Globus pallidus (tissue), 1 donor: Measurements from ENCODE around the gene SAPCD2.
A peak's percentile ranks its signal among the peaks of the same experiment; 100 is the strongest.
"Not testable (repeated sequence)": the region's sequence is repeated elsewhere in the genome, so short reads cannot be mapped to it uniquely, and the experiment has no call there.

Source experiments
- DNase-seq: peaks from one replicate; pipeline ENCODE4 v3.0.0-alpha.2; 2015; ENCODE audit warnings: low spot score

Gene SAPCD2

DNA sequence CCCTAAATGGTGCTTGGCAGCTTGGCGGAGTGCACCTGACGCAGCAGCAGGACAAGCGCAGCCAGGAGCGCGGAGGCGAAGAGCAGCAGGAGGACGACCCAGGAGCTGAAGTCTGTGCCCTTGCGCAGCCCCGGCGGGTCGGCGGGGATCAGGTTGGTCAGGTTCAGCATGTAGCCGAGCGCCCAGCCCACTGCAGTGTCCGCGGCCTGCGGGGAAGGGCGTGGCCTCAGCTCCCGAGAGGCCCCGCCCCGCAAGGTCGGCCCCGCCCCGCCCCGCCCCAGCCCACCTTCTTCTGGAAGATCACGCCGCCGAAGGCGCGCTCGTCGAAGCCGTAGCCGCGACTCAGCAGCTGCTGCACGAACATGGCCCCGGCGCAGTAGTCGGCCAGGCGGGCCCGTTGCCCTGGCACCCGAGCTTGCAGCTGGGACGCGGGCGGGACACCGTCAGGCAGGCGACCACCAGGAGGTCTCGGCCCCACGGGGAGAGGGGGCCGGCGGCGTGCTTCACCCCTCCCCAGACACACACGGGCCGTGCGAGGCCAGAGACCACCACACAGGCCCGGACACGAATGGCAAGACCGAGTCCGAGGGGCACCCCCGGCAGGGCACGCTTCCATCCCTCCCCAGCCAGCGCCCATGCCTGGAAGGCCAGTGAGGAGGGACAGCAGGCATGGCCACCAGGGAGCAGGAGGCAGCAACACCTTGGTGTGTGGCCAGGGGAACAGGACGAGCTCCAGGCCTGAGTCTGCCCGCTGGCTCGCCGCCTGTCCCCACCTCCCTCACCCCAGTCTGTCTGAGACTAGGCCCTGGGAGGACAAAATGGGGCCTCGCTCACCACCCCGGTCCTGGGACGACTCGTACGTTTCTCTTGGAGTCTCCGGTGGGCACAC lies 21.5 kb downstream of the SAPCD2 start:
- DNase-seq, result no peak

DNA sequence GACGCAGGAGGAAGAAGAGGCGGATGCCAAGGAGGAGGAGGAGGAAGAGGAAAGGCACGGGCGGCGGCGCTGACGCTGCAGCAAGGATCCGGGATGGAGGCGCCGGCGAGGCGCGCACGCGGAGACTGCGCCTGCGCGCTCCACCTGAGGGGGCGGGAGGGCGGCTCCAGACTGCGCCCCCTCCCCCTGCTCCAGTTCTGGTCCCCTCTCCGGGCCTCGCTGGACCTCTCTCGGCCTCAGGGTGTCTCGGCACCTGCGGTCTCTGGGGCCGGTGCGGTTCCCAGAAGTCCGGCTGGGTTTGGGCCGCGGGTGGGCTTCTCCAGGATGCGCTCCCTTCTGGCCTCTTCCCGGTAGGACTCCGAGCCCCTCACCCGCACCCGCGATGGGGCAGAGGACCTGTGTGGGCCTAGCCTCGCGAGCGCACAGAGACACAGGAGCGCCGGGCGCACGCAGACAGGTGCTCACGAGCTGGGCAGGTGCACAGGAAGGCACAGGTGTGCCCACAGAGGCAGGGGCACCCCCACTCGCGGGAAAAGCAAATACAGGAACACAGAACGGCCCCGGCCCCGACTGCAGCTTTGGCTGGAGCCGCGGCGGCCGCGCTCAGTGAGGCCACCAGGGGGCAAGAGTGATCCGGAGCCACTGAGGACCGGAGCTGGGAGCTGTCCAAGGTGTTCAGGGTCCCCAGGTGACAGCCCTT lies 24.1 kb downstream of the SAPCD2 start, which contains the start of gene NPDC1:
Gene NPDC1, minus strand, starts transcription at position 90 of the 700 bp plus-strand sequence. CDS start 188 bp downstream, outside the sequence.
- DNase-seq, result peak; percentile 63

DNA sequence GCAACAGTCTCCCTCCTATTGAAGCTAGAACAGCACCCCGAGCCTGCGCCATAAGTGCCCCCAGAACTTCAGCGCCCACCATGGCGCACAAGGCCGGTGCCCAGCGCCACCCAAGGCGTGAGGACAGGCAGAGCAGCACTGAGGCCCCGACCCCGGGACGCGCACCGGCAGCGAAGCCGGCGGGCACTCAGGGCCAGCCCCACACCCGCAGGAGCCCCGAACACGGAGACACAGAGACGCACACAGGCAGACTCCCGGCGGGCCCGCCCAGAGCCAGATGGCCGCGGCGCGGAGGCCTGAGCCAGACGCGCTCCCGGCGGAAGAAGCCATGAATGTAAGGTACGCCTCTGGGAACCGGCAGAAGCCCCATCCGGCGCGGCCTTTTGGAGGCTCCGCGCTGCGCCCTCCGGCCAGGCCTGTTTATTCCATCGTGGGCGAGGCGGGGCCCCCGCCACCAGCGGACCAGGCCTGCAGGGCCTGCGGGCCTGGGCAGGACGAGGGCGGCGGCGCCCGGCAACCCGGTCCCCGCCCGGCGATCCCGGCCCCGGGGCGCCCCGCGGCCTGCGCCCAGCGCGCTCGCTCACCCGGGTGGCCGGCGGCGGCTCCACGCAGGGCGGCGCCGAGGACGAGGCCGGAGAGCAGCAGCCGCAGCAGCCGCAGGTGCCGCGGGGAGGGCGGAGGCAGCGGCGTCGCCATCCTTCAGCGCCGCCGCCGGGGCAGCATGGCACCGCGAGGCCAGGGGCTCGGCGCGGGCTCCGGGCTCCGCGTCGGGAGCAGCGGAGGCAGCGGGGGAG lies 24.9 kb downstream of the SAPCD2 start:
- DNase-seq, result no peak

DNA sequence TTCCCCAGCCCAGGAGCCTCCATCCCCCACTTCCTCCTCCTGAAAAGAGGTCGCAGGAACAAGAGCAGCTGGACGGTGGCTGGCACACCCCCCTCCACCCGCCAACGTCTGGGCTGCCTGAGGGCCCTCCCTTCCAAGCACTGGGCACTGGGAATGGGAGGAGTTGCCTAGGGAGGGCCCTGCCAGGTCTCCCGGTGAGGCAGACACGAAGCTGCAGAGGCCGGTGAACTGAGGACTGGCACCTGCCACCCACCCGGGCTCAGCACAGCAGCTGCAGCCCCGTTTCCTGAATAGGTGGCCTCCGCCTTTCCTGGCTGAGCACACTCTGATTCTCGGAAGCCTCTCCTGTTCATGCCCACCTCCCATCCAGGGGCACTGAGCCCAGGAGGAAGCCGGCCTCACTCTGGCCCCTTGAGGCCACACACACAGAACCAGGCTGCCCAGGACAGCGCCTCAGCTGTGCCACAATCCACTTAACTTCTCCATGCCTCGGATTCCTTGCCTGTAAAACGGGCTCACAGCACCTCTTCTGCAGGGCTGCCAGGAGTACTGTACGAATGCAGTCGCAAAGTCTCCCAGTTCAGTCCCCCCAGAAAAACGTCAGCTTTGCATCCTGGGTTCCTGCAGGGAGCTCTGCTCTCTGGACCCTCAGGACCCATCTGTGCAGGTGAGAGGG lies 25.7 kb downstream of the SAPCD2 start:
- DNase-seq, result no peak

DNA sequence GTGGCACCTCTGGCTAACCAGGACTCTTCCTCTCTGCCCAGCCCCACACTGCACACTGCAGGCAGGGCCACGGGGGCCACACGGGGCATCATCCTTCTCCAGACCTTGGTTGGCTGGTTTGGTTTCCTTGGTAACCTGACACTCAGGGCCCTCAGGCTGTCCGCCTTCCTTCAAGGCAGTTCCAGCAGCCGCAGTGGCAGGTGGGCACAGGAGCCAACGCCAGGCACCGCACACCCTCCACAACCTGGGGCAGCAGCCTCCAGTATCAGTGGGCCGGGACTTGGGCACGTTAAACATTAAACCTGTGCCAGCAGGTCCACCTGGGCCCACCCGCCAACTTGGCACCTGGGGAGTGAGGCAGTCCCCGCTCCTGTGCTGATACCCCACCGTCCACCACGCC lies 26.3 kb downstream of the SAPCD2 start:
- DNase-seq, result no peak

DNA sequence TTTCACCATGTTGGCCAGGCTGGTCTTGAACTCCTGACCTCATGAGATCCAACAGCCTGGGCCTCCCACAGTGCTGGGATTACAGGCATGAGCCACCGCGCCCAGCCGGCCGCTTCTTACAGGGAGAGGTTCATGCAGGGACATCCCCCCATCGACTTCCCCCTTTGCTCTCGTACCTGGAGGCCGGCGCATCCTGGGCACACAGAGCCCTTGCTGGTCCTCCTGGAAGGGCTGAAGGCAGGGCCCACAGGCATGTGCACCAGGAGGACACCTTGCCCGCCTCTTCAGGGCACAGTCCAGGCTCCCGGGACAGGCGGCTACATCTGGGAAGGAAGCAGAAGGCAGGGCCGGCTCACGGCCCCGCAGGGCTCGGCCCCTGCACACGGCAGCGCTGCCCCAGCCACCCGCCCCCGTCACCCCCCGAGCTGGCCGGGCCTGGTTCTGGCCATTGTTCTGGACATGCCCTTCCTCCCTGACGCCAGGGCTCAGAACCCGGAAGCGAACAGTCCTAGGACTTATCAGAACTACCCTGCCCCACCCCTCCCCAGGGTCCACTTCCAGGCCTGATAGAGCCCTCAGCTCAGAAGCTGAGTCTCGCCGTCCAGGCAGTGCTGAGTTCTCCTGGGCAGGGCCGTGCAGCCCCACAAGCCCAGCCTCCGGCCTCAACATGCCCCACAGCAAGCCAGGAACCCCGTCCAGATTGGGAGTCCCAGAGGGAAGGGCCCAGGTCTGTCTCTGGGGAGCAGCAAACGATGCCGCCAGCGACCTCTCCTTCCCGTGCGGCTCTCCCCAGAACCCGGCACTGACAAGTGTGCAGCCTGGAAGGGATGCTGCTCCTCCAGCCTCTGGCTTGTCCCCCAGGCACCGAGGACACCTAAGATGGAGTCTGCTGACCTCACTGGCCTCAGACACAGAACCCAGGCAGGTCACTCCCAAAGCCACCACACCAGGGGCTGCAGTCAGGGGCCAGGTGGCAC lies 27.3 kb downstream of the SAPCD2 start:
- no peak for DNase-seq

DNA sequence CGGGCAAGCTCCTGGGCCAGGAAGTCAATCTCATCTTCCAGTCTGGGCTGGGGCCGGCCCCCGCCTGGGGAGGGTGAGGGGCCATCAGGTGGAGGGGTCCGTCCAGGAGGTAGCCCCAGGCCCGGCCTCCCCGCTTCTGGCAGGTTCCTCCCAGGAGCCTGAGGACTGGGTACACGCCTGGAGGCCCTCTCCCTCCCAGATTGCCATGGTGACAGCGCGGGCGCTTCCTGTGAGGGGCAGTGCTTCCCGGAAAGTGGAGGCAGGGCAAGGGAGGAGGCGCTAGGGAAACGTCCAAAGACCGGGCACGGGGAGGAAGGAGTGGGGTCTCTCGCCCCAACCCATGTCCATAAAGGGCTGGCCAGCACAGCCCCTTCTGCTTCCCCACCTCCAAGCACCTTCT lies 29.2 kb downstream of the SAPCD2 start:
- no peak for DNase-seq

DNA sequence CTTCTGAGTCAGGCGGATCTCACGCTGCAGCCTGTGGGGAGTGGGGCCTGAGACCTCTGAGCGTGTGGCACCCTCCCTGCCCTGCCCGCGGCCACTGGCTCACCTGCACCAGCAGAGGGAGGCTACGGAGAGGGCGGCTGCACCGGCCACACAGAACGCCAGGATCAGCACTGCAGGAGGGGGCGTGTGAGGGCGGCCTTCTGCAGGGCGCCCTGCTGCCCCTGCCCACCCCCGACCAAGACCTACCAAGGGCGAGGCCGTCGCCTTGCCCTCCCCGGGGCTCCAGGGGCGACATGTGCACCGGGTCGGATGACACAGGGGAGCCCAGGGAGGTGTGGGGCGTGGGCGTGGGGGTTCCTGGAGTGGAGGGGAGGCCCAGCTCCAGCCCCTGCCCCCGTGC lies 29.8 kb downstream of the SAPCD2 start:
- DNase-seq, result no peak

DNA sequence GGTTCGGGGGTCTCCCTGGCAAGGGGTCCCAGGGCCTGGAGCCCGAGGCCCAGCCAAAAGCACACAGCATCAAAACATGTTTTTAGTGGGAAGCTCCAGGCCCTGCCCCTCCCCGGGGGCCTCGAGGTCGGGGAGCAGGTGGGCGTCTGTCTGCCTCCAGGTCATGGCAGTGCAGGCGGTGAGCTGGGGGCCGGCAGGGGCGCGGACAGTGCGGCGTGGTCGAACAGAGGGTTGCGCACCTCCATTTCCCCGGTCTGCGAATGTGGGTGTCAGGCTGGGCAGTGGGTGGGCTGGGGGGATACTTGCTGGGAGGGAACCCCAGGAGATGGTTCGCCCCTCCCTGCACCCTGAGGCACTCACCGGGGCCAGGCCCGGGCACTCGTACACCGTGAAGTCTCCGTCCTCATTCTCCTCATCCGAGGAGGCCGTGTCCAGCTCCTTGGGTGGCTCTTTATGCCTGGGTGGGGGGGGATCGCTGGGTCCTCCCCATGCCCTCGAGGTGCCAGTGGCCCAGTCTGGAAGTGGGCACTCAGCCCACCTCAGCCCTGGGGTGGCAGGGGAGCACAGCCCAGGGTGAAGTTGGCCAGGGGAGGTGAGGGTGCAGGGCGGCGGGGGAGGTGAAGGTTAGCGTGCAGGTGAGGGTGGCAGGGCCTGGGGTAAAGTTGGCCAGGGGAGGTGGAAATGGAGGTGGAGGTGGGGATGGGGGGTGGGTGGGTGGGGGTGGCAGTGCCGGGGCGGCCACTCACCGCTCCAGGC lies 30.6 kb downstream of the SAPCD2 start:
- DNase-seq, result no peak

DNA sequence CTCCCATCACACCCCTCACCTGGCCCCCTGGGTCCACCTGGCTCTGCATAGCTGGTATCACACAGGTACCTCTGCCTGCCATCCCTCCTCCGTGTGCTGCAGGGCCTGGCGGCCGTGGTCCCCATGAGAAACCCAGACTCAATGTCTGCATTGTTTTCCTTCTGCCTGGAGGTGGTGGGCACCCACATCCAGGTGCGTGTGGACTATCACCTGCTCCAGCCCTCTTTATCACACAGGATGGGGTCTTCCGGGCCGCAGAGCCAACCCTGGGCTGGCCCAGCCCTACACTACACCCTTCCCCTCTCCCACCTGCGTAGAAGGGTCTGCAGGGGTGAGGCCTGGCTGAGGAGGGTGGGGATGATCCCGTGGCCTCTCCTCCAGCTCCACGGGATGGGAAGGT lies 31.4 kb downstream of the SAPCD2 start:
- no peak for DNase-seq

DNA sequence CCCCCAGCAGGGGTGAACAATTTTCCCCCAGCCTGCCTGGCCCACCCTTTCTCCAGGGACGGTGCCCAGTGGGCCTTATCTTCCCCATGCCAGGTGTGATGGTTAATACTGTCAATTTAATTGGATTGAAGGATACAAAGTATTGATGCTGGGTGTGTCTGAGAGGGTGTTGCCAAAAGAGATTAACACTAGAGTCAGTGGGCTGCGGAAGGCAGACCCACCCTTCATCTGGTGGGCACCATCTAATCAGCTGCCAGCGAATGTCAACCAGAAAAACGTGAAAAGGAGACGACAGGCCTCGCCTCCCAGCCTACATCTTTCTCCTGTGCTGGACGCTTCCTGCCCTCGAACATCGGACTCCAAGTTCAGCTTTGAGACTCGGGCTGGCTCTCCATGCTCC lies 32.9 kb downstream of the SAPCD2 start:
- DNase-seq, result no peak

DNA sequence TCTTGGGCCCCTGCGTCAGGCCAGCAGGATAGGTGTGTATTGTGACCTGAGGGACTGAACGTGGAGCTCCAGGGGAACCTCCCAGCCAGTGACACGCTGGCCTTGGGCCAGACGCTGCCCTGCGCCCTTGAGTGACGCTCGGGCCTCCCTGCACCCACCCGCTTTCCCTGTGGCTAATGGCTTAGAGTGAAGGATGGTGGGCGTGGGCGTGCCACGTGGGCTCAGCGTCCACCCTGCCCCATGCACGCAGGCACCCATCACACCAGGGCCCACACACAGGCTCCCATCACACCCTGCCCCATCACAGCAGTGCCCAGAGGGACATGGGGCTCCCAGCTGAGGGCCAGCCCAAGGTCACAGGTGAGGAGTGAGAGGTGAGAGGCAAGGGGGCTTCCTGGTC lies 33.3 kb downstream of the SAPCD2 start:
- DNase-seq, result no peak

DNA sequence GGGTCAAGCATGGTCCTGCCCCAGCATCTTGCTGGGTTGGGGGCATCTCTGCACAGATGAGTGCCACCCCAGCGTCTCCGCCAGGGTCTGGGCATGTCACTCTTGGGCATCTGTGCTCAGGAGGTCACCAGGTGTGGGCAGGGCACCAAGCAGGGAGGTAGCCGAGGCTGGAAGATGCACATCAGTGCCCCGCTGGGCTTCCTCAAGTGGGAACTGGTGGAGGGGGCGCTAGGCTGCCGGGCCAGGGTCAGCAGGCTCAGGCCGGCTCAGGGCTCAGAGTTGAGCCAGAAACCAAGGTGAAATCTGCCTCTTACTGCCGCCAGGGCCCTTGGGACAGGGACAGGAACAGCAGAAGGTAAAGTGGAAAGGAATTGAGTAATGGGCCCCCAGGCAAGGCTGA lies 34.4 kb downstream of the SAPCD2 start:
- no peak for DNase-seq

DNA sequence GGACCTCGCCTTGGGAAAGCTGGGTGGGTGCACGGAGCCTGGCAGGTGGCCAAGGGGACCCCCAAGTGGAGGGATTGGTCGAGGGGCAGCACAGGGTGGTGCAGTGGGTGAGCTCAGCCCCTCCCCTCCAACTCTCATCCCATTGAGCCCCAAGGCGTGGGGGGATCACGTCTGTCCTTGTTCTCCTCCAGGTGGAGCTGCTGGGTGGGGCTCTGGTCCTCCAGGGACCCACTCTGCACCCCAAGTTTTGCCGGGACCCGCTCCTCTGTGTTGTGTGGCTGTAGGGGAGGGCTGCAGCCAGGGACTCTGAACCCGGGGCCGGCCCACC lies 34.9 kb downstream of the SAPCD2 start:
- no peak for DNase-seq

DNA sequence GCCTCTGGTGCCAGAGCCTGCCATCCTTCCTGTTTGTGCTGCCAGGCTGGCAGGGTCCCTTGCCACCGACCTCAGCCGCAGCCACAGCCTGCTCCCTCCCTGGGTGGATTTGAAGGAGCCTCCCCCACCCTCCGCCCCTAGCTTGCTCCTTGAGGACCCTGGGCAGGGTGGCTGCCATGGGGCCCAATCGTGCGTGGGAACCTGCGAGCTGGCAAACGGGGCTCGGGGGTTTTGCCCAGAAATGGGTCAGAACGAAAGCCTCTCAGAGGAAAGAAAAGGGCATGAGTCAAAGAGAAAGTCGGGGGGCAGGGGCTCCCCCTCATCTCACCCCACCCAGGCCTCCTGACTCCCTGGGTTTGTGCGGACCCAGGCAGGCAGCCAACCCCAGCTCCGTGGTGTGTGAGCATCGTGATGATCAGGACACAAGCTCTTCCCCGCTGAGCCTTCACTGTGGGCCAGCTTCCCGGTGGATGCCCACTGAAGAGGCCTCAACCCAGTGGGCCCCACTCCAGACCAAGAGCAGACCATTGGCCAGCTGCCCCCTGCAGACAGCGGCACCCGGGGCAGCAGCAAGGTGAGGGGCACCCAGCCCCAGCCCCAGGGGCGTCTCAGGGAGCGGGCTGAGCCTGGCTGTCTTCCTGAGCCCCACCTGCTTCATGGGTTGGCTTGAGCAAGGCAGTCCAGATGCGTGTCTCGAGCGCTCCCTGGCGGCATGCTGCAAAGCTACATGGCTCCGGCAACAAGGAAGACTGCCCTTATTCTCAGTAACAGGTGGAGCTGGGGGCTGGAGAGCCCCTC lies 35.4 kb downstream of the SAPCD2 start:
- peak; percentile 85 for DNase-seq

DNA sequence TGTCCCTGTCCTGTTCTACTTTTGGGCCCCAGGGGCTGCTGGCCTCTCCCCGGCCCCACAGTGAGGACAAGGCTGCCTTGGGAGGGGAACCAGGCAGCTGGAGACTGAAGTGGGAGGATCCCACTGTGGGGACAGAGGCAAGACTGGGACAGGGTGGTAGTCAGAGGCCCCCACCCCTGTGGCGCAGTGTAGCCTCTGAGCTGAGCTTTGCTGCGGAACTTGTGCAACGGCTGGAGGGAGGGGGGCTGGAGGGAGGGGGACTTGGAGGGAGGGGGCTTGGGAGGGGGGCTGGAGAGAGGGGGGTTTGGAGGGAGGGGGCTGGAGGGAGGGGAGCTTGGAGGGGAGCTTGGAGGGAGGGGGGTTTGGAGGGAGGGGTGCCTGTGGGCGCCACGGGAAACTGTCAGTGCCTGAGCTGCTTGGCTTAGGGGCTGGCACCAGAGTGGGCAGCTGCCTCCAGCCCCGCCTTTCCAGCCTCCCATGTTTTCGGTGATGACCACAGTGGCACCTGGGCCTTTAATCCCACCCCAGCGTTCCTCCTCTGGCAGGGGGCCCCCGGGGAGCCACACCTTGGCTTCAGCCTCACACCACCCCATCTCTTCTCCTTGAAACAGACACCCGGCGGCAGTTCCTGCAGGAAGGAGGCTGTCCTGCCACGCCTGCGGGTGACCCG lies 36.2 kb downstream of the SAPCD2 start:
- no peak for DNase-seq

DNA sequence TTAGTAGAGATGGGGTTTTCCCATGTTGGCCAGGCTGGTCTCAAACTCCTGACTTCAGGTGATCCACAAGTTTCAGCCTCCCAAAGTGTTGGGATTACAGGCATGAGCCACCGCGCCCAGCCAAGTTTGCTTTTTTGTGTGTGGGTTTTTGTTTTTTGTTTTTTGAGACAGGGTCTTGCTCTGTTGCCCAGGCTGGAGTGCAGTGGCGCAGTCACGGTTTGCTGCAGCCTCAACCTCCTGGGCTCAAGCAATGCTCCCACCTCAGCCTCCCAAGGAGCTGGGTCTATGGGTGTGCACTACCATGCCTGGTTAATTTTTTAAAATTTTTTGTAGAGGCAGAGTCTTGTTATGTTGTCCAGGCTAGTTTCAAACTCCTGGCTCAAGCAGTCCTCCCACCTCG lies 36.9 kb downstream of the SAPCD2 start:
- DNase-seq, result not testable (repeated sequence)

DNA sequence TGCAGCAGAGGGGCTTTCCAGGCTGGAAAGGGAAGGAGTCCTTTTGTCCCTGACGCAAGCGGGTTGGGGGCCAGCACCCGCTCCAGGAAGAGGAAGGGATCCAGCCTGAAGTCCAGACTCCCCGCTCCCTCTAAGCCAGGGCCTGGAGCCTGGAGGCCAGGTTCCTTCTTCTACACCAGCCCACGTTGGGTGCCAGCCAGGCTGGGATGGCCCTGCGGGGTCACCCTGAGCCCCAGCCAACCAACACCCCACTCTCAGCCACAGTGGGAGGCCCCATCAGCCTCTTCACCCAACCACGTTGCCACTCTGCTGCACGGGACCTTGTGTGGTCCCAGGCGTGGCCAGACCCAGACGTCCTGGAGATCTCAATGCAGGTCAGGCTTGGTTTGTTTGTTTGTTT lies 37.5 kb downstream of the SAPCD2 start:
- DNase-seq, result no peak
